SK-N-SH (cell line): ENCODE data around the gene RAB10. TPM values are rescaled to one million over a fixed set of nuclear protein-coding genes. Genes with fewer than 3 reads are reported as not detected.

ENCODE experiments used
- CTCF ChIA-PET: fragments of 300-600, 350-600 bp; formaldehyde crosslinking; extraction: SDS; loops from one replicate; lab custom pipeline; 2021; lab: Yijun Ruan, JAX
- POLR2A ChIA-PET: fragments of 350-600 bp; sonication (Branson Sonifier 250); formaldehyde crosslinking; extraction: SDS; loops from one replicate; lab custom pipeline; 2020; ENCODE audit warnings: antibody characterized with exemption, inconsistent platforms; lab: Yijun Ruan, JAX
- DNase-seq: peaks from one replicate; pipeline ENCODE4 v3.0.0; 2012
- H2AFZ ChIP-seq: fragments of 200-600 bp; sonication (generic); 2 replicates; pipeline ENCODE4 v1.8.1; 2016; ENCODE audit warnings: antibody characterized with exemption, mild to moderate bottlenecking, low read depth
- H3F3A ChIP-seq: fragments of 200-600 bp; sonication (generic); replicated peaks from 2 replicates; pipeline ENCODE3; 2016; ENCODE audit warnings: antibody characterized with exemption, mild to moderate bottlenecking; ENCODE audit not compliant: insufficient read depth
- H3K27ac ChIP-seq, 2 experiments: fragments of 200-500 bp in 1 of 2; fragments of 200-600 bp in 1 of 2; sonication (Bioruptor generic) in 1 of 2; sonication (generic), shearing (Covaris generic) in 1 of 2; 2 replicates each; pipeline versions ENCODE4 v1.5.1 to v1.6.1; 2014 to 2016; ENCODE audit warnings: low read depth in 2 of 2, inconsistent platforms in 1 of 2, low read length in 1 of 2, mild to moderate bottlenecking in 1 of 2, mixed read lengths in 1 of 2
- H3K27me3 ChIP-seq: fragments of 200-600 bp; sonication (generic), shearing (Covaris generic); 2 replicates; pipeline ENCODE4 v1.6.1; 2016; ENCODE audit warnings: mixed run types; ENCODE audit not compliant: insufficient read depth
- H3K36me3 ChIP-seq, 2 experiments: fragments of 200-500 bp in 1 of 2; fragments of 200-600 bp in 1 of 2; sonication (Bioruptor generic) in 1 of 2; sonication (generic) in 1 of 2; replicated peaks in 1 of 2; 2 replicates each; pipeline versions ENCODE3 to v1.5.1; 2014 to 2016; ENCODE audit warnings: low read length in 1 of 2, mild to moderate bottlenecking in 1 of 2; ENCODE audit not compliant: insufficient read depth in 2 of 2, control insufficient read depth in 1 of 2
- H3K4me1 ChIP-seq, 2 experiments: fragments of 200-500 bp in 1 of 2; fragments of 200-600 bp in 1 of 2; sonication (Bioruptor generic) in 1 of 2; sonication (generic), shearing (Covaris generic) in 1 of 2; 2 replicates each; pipeline versions ENCODE4 v1.5.1 to v1.6.1; 2014 to 2016; ENCODE audit warnings: low read depth in 1 of 2, low read length in 1 of 2, mixed run types in 1 of 2; ENCODE audit not compliant: insufficient read depth in 2 of 2, control insufficient read depth in 1 of 2
- H3K4me2 ChIP-seq: fragments of 200-600 bp; sonication (generic), shearing (Covaris generic); 2 replicates; pipeline ENCODE4 v1.6.1; 2017; ENCODE audit warnings: mixed run types
- H3K4me3 ChIP-seq, 2 experiments: fragments of 200-500 bp in 1 of 2; fragments of 200-600 bp in 1 of 2; sonication (Bioruptor generic) in 1 of 2; sonication (generic), shearing (Covaris generic) in 1 of 2; 2 replicates each; pipeline versions ENCODE4 v1.5.1 to v1.8.1; 2014 to 2016; ENCODE audit warnings: low read depth in 2 of 2, inconsistent platforms in 1 of 2, low read length in 1 of 2, mild to moderate bottlenecking in 1 of 2, mixed read lengths in 1 of 2, moderate library complexity in 1 of 2
- H3K79me2 ChIP-seq: fragments of 200-600 bp; sonication (generic); 2 replicates; pipeline ENCODE4 v1.8.1; 2017; ENCODE audit warnings: mild to moderate bottlenecking; ENCODE audit not compliant: insufficient read depth
- H3K9ac ChIP-seq: fragments of 200-600 bp; sonication (generic); 2 replicates; pipeline ENCODE4 v1.6.1; 2017; ENCODE audit warnings: mixed run types
- H3K9me2 ChIP-seq: fragments of 200-600 bp; sonication (generic); 2 replicates; pipeline ENCODE4 v1.6.1; 2017; ENCODE audit warnings: mixed run types
- H3K9me3 ChIP-seq: fragments of 200-600 bp; sonication (generic); 2 replicates; pipeline ENCODE4 v1.6.1; 2017; ENCODE audit warnings: mixed run types, mild to moderate bottlenecking, moderate library complexity
- H4K20me1 ChIP-seq: fragments of 200-600 bp; sonication (generic); 2 replicates; pipeline ENCODE4 v1.6.1; 2017; ENCODE audit warnings: mild to moderate bottlenecking, mixed run types; ENCODE audit not compliant: insufficient read depth
- CTCF ChIP-seq: fragments of 200-600 bp; sonication (generic); IDR thresholded peaks from 2 replicates; pipeline ENCODE4 v1.6.1; 2017; ENCODE audit warnings: antibody characterized with exemption, mild to moderate bottlenecking, moderate library complexity
- ELF1 ChIP-seq: IDR thresholded peaks from 2 replicates; pipeline ENCODE4 v1.4.0; 2012
- FOSL2 ChIP-seq: IDR thresholded peaks from 2 replicates; pipeline ENCODE4 v1.4.0; 2012; ENCODE audit warnings: low read depth, mild to moderate bottlenecking, moderate library complexity, borderline replicate concordance
- FOXJ3 ChIP-seq: sonication (generic); formaldehyde crosslinking; IDR thresholded peaks from 2 replicates; pipeline ENCODE4 v1.5.1; 2020; ENCODE audit warnings: mild to moderate bottlenecking, missing genetic modification reagents
- FOXM1 ChIP-seq: IDR thresholded peaks from 2 replicates; pipeline ENCODE4 v1.4.0; 2012; ENCODE audit warnings: low read depth, mild to moderate bottlenecking
- GATA2 ChIP-seq: sonication (generic); formaldehyde crosslinking; IDR thresholded peaks from 2 replicates; pipeline ENCODE4 v1.5.0; 2020; ENCODE audit warnings: mild to moderate bottlenecking, missing genetic modification reagents
- MAX ChIP-seq: IDR thresholded peaks from 2 replicates; pipeline ENCODE4 v1.4.0; 2012; ENCODE audit warnings: low read depth
- NFIC ChIP-seq: IDR thresholded peaks from 2 replicates; pipeline ENCODE4 v1.4.0; 2012; ENCODE audit warnings: borderline replicate concordance
- PBX3 ChIP-seq: IDR thresholded peaks from 2 replicates; pipeline ENCODE4; 2012
- POLR2AphosphoS5 ChIP-seq: IDR thresholded peaks from 2 replicates; pipeline ENCODE4 v1.6.1; 2012; ENCODE audit warnings: low read depth, low read length
- REST ChIP-seq: IDR thresholded peaks from 2 replicates; pipeline ENCODE4 v1.6.1; 2012; ENCODE audit warnings: mild to moderate bottlenecking, low read depth, low read length, moderate library complexity
- RFX5 ChIP-seq: IDR thresholded peaks from 2 replicates; pipeline ENCODE4 v1.6.1; 2012; ENCODE audit warnings: mild to moderate bottlenecking, improper control_type of control experiment, low read length
- SIN3A ChIP-seq: IDR thresholded peaks from 2 replicates; pipeline ENCODE4 v1.6.1; 2012; ENCODE audit warnings: low read depth, mild to moderate bottlenecking, low read length, moderate library complexity, borderline replicate concordance
- SMC3 ChIP-seq: IDR thresholded peaks from 2 replicates; pipeline ENCODE4 v1.6.1; 2012; ENCODE audit warnings: low read depth, low read length, improper control_type of control experiment
- TAF1 ChIP-seq: IDR thresholded peaks from 2 replicates; pipeline ENCODE4 v1.6.1; 2012; ENCODE audit warnings: low read depth, mild to moderate bottlenecking, low read length, moderate library complexity, borderline replicate concordance
- USF1 ChIP-seq: IDR thresholded peaks from 2 replicates; pipeline ENCODE4 v1.4.0; 2012; ENCODE audit warnings: low read depth, borderline replicate concordance
- ZBTB33 ChIP-seq: IDR thresholded peaks from 2 replicates; pipeline ENCODE4 v1.4.0; 2012; ENCODE audit warnings: low read depth, borderline replicate concordance
- WGBS: methylation state at CpG from one replicate; pipeline ENCODE4 v1.1.6; 2017; ENCODE audit warnings: low lambda C conversion rate; 5-methylcytosine and 5-hydroxymethylcytosine counted together
- polyA plus RNA-seq, 3 experiments: library from polyadenylated mRNA; depleted of rRNA; stranded (reverse); fragments of >200 nt; gene quantifications; 2 replicates each; pipeline ENCODE4 v1.2.3, GENCODE V29; 2012

RAB10 gene
- polyA plus RNA-seq, 1 of the 3 experiments (the other 2 are of a cell fraction): 47.5 TPM

GRCh38 chr2:26095758-26096157 lies 61.9 kb downstream of the RAB10 start (continued):
- TF ChIP-seq REST: no peak
- TF ChIP-seq NFIC: no peak
- no peak for TF ChIP-seq GATA2 (CRISPR knock-in tag)
- no peak for TF ChIP-seq MAX
- TF ChIP-seq, all 33 proteins: peak for 0

- ChIA-PET POLR2A (no interaction called here), CTCF (interaction anchor here (1.2 to 2.9 kb wide), 4 partner anchors 12 to 462 kb away, joined by 3 to 10 read pairs (median 4); no protein-coding TSS in a partner anchor)
- WGBS: 94% methylated on average over 1 of the region's 1 CpG
- no peak overlapping the region for H3K4me2 ChIP-seq
- no peak overlapping the region for H3K9ac ChIP-seq
- no peak overlapping the region for H3K27ac ChIP-seq
- peaks cover 28 to 50% of the 10 kb centered on the region in 2 experiments for H3K36me3 ChIP-seq
- peaks cover 100% of the 10 kb centered on the region for H3K79me2 ChIP-seq
- no peaks in the 10 kb centered on the region for H3F3A ChIP-seq
- H3K9me3 ChIP-seq: no peaks in the 10 kb centered on the region
- H3K4me3 ChIP-seq: no peak overlapping the region
- no peaks in the 10 kb centered on the region for H3K27me3 ChIP-seq
- H3K9me2 ChIP-seq: no peaks in the 10 kb centered on the region
- no peaks in the 10 kb centered on the region; a peak in 1 of 4 replicates for H3K4me1 ChIP-seq
- TF ChIP-seq ELF1: no peak
- no peak for DNase-seq
- H2AFZ ChIP-seq: no peak overlapping the region
- peaks cover 66% of the 10 kb centered on the region for H4K20me1 ChIP-seq
Measured at GRCh38 chr2:26099933-26100332, 66.0 kb downstream of the RAB10 start.

GRCh38 chr2:26100384-26100783 lies 66.5 kb downstream of the RAB10 start:
- no peaks in the 10 kb centered on the region; a peak in 1 of 4 replicates for H3K4me1 ChIP-seq
- peaks cover 100% of the 10 kb centered on the region for H3K79me2 ChIP-seq
- H2AFZ ChIP-seq: no peak overlapping the region
- no peaks in the 10 kb centered on the region for H3K27me3 ChIP-seq
- H3K9me2 ChIP-seq: no peaks in the 10 kb centered on the region
- H3K36me3 ChIP-seq: peaks cover 28 to 48% of the 10 kb centered on the region in 2 experiments
- no peak for DNase-seq
- CTCF ChIA-PET: interaction anchor here (1.2 to 2.9 kb wide), 4 partner anchors 12 to 462 kb away, joined by 3 to 15 read pairs (median 6); no protein-coding TSS in a partner anchor
- 98% methylated on average over 1 of the region's 1 CpG for WGBS
- POLR2A ChIA-PET: no interaction called here
- no peak overlapping the region for H3K4me3 ChIP-seq
- no peak overlapping the region for H3K9ac ChIP-seq
- H3K9me3 ChIP-seq: no peaks in the 10 kb centered on the region
- peaks cover 66% of the 10 kb centered on the region for H4K20me1 ChIP-seq
- H3F3A ChIP-seq: no peaks in the 10 kb centered on the region
- H3K27ac ChIP-seq: no peak overlapping the region
- no peak overlapping the region for H3K4me2 ChIP-seq
- TF ChIP-seq USF1: no peak
- TF ChIP-seq TAF1: no peak
- TF ChIP-seq ZBTB33: no peak
- no peak for TF ChIP-seq SMC3
- TF ChIP-seq RFX5: no peak
- TF ChIP-seq SIN3A: no peak
- no peak for TF ChIP-seq FOXM1
- TF ChIP-seq CTCF: no peak
- no peak for TF ChIP-seq POLR2AphosphoS5
- TF ChIP-seq FOSL2: no peak
- no peak for TF ChIP-seq FOXJ3 (CRISPR knock-in tag)
- TF ChIP-seq PBX3: no peak
